Esophagus squamous epithelium (tissue), 5 donors: ENCODE measurements around the gene CDX2. TPM values are rescaled to one million over a fixed set of nuclear protein-coding genes. Genes with fewer than 3 reads are reported as not detected.

Experiments
- DNase-seq: peaks from one replicate; lab custom pipeline; 2025; lab: John Stamatoyannopoulos, UW
- H3K27ac ChIP-seq, 4 donors: fragments of 200-600 bp; sonication (generic); one replicate each; pipeline ENCODE4 v1.5.1; 2016 to 2019; ENCODE audit warnings: mild to moderate bottlenecking in 1 of 4
- H3K27me3 ChIP-seq, 4 donors: fragments of 200-600 bp; sonication (generic); 1 replicate in 3 of 4; 2 replicates in 1 of 4; pipeline versions ENCODE4 v1.5.1 to v1.6.0; 2017 to 2021; ENCODE audit warnings: antibody characterized with exemption in 1 of 4
- H3K36me3 ChIP-seq, 3 donors: fragments of 200-600 bp; sonication (generic); one replicate each; pipeline ENCODE4 v1.5.1; 2016 to 2019
- H3K4me1 ChIP-seq, 3 donors: fragments of 200-600 bp; sonication (generic); one replicate each; pipeline ENCODE4 v1.5.1; 2017 to 2019
- H3K4me3 ChIP-seq, 4 donors: fragments of 200-600 bp; sonication (generic); 1 replicate in 3 of 4; 2 replicates in 1 of 4; pipeline ENCODE4 v1.5.1; 2016 to 2019; ENCODE audit warnings: mild to moderate bottlenecking in 2 of 4, moderate library complexity in 1 of 4
- H3K9me3 ChIP-seq, 3 donors: fragments of 200-600 bp; sonication (generic); one replicate each; pipeline ENCODE4 v1.5.1; 2016 to 2019
- CTCF ChIP-seq, 6 experiments: fragments of 450-650 bp in 4 of 6; fragments of 200-600 bp in 2 of 6; sonication (generic) in 2 of 6; IDR thresholded peaks; one replicate each; pipeline ENCODE4 v1.5.1; 2016 to 2019; ENCODE audit warnings: antibody characterized with exemption in 6 of 6, mild to moderate bottlenecking in 4 of 6, moderate library complexity in 4 of 6
- POLR2A ChIP-seq, 4 donors: fragments of 450-650 bp; IDR thresholded peaks; one replicate each; pipeline ENCODE4 v1.6.1; 2017; ENCODE audit warnings: antibody characterized with exemption in 4 of 4, mild to moderate bottlenecking in 4 of 4, moderate library complexity in 3 of 4
- WGBS, 2 donors: methylation state at CpG; one replicate each; pipeline ENCODE4 v1.1.5; 2018; 5-methylcytosine and 5-hydroxymethylcytosine counted together
- intact Hi-C: fragments of 100-400 bp; cut with DNase I; formaldehyde crosslinking; loops from one replicate; pipeline ENCODE4 v1.15.0; 2022
- total RNA-seq, 4 donors: library from RNA; depleted of rRNA; stranded (reverse); fragments of >200 nt; gene quantifications; one replicate each; pipeline ENCODE4 v1.1.0, GENCODE V29; 2016
- donor health status: DM: yes; HTN: yes; CAD: no.

The CDX2 gene
- total RNA-seq, 4 donors from 2014 or later: not detected

DNA sequence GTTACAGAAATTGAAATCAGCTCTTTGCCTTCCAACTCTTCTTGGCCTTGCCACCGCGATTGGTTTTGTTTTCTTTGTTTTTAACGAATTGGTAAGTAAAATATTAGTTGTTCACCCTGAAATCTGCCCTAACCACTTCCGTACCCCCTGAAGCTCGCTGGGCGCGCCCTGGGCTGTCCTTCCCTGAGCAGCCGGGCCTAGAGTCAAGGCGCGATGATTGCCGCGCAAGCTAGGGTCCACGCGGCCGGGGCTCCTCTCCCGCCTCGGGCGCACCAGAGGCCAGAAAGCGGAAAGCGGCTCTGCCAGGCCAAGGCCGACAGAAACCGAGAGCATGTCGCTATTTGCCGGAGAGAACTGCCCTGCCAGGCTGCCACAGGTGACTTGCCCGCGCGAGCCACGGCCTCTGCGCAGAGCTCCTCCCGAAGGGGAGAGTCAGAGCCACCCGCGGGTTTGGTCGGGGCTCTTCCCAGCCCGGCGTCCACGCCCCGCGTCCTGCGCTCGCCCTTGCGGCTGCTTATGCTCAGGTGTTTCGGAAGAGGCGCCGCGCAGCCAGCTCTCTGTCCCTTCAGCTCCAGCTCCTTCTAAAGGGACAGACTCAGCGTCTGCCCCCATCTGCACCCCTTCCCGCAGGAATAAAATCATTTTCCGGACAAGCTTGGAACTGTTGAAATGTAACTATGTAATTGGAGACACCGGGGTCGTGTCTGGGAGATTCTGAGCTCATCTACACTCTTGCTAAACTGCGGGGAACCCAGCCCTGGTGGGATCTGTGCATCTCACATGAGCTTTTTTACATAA is 6.6 kb upstream of the CDX2 start:
- H3K27me3 ChIP-seq: peaks cover 8 to 100% (median 39%) of the 10 kb centered on the region in 4 donors
- no peak overlapping the region for H3K27ac ChIP-seq
- 2 to 6% methylated on average over 11 to 19 of the region's 51 CpGs for WGBS, 2 donors
- H3K4me1 ChIP-seq: peaks cover 11 to 42% (median 16%) of the 10 kb centered on the region in 3 donors
- no peak for DNase-seq
- H3K36me3 ChIP-seq: no peaks in the 10 kb centered on the region
- no peak overlapping the region for H3K4me3 ChIP-seq
- H3K9me3 ChIP-seq: no peaks in the 10 kb centered on the region
- intact Hi-C loops: loop anchor here (5.0 kb wide), 1 partner anchor 143 kb away; no protein-coding TSS in a partner anchor
- TF ChIP-seq POLR2A (IDR thresholded peaks at IDR 0.05) (no peak), CTCF (IDR thresholded peaks at IDR 0.05) (no peak)

GRCh38 chr13:27973961-27974662 is 5.0 kb upstream of the CDX2 start:
- peaks cover 2 to 34% (median 6%) of the 10 kb centered on the region in 3 donors for H3K4me1 ChIP-seq
- intact Hi-C loops: no loop called here
- peaks cover 9 to 100% (median 39%) of the 10 kb centered on the region in 4 donors for H3K27me3 ChIP-seq
- H3K27ac ChIP-seq: no peak overlapping the region
- 10 to 12% methylated on average over 7 of the region's 7 CpGs for WGBS, 2 donors
- no peak overlapping the region for H3K4me3 ChIP-seq
- TF ChIP-seq CTCF (IDR thresholded peaks at IDR 0.05) (no peak), POLR2A (IDR thresholded peaks at IDR 0.05) (no peak)
- no peaks in the 10 kb centered on the region for H3K9me3 ChIP-seq
- DNase-seq: no peak
- H3K36me3 ChIP-seq: no peaks in the 10 kb centered on the region

DNA sequence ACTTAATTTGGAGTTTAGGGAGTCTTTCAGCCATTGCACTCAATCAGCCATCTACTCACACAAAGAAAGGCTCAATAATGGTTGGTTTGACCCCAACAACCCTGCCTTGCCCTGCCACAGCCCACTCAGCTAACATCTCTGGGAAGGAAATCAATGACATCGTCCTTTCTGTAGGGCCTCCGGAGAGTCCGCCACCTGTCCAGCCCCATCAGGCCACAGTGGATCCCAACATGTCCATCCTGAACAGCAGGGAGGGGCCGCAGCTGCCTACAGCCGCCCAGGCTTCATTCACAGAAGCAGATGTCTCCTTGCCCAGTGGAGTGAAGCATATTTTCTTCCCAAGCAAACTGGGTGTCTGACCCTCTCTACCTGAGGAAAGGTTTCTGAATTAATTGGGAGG is 4.2 kb upstream of the CDX2 start:
- peaks cover 9 to 34% (median 12%) of the 10 kb centered on the region in 3 donors for H3K4me1 ChIP-seq
- no peaks in the 10 kb centered on the region for H3K9me3 ChIP-seq
- TF ChIP-seq POLR2A (IDR thresholded peaks at IDR 0.05) (no peak), CTCF (IDR thresholded peaks at IDR 0.05) (no peak)
- intact Hi-C loops: no loop called here
- H3K27me3 ChIP-seq: peaks cover 13 to 100% (median 40%) of the 10 kb centered on the region in 4 donors
- WGBS, 2 donors: 0 to 29% methylated on average over 2 to 4 of the region's 5 CpGs
- DNase-seq: no peak
- no peak overlapping the region for H3K27ac ChIP-seq
- no peaks in the 10 kb centered on the region for H3K36me3 ChIP-seq
- no peak overlapping the region for H3K4me3 ChIP-seq

DNA sequence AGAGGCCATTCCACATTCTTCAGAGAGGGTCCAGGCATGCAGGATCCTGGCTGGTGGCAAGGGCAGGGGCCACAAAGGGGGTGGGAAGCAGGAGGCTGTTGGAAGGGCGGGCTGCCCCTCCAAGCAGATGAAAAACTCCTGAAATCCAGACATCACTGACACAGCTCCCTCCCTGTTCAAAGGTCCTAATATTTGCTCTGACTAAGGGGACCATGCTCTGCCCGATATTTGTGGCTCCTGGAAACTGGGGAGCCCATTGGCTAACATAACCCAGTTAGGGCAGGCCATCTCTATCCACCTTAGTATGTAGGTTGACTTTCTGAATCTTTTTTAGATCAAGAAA is 3.3 kb upstream of the CDX2 start:
- Histone ChIP-seq H3K36me3 (no peaks in the 10 kb centered on the region), H3K4me1 (peaks cover 11 to 34% (median 12%) of the 10 kb centered on the region in 3 donors), H3K27ac (no peak overlapping the region), H3K9me3 (no peaks in the 10 kb centered on the region), H3K27me3 (peaks cover 18 to 100% (median 44%) of the 10 kb centered on the region in 4 donors), H3K4me3 (no peak overlapping the region)
- 30 to 100% methylated on average over 1 to 2 of the region's 2 CpGs for WGBS, 2 donors
- TF ChIP-seq POLR2A (IDR thresholded peaks at IDR 0.05): no peak
- no peak for TF ChIP-seq CTCF (IDR thresholded peaks at IDR 0.05)
- no peak for DNase-seq
- intact Hi-C loops: no loop called here
